GM12801 (cell line): Measurements from ENCODE around the gene OR1D5.

Experiments
- TF ChIP-seq, protein P1 (sequence below): IDR thresholded peaks from one replicate; pipeline ENCODE4 v1.5.1; 2011; ENCODE audit warnings: control low read depth; ENCODE audit not compliant: insufficient read length; ENCODE audit errors: extremely low read depth

OR1D5 gene

DNA sequence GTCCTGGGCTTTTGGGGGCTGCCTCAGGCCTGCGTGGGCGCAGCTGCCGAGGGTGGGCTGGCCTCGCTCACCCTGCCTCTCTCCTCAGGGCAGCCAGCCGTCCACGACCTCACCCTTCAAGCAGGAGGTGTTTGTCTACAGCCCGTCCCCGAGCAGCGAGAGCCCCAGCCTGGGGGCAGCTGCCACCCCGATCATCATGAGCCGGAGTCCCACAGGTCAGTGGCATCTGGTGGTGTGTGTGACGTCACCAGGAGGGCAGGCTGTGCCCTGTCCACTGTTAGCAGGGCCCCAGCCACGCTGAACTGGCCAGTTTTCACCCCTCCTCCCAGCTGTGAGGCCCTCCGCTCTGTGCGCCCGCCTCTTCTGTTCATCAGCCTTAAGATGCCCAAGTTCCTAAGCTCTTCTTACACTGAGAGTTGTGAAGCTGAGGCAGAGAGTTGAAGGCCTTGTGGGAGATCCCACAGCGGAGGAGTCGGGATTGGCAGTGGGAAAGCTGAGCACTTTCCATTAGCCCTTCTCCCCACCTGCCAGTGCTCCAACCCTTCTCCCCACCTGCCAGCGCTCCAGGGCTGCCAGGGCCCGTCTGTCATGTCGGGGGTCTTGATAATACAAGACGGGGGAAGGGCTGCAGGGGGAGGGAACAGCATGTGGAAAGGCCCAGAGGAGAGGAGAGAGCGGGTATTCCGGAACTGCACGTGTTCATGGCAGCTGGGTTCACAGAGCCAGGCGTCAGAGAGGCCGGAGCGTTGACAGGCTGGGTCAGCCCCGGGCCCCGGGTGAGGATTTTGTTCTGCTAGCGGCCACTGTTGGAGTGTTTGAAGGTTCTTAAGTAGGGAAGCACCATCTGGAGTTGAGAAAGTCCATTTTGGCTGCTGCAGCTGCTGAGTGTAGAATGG, 36.3 kb downstream of the OR1D5 start:
- TF ChIP-seq, protein P1, sequence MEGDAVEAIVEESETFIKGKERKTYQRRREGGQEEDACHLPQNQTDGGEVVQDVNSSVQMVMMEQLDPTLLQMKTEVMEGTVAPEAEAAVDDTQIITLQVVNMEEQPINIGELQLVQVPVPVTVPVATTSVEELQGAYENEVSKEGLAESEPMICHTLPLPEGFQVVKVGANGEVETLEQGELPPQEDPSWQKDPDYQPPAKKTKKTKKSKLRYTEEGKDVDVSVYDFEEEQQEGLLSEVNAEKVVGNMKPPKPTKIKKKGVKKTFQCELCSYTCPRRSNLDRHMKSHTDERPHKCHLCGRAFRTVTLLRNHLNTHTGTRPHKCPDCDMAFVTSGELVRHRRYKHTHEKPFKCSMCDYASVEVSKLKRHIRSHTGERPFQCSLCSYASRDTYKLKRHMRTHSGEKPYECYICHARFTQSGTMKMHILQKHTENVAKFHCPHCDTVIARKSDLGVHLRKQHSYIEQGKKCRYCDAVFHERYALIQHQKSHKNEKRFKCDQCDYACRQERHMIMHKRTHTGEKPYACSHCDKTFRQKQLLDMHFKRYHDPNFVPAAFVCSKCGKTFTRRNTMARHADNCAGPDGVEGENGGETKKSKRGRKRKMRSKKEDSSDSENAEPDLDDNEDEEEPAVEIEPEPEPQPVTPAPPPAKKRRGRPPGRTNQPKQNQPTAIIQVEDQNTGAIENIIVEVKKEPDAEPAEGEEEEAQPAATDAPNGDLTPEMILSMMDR: no peak

DNA sequence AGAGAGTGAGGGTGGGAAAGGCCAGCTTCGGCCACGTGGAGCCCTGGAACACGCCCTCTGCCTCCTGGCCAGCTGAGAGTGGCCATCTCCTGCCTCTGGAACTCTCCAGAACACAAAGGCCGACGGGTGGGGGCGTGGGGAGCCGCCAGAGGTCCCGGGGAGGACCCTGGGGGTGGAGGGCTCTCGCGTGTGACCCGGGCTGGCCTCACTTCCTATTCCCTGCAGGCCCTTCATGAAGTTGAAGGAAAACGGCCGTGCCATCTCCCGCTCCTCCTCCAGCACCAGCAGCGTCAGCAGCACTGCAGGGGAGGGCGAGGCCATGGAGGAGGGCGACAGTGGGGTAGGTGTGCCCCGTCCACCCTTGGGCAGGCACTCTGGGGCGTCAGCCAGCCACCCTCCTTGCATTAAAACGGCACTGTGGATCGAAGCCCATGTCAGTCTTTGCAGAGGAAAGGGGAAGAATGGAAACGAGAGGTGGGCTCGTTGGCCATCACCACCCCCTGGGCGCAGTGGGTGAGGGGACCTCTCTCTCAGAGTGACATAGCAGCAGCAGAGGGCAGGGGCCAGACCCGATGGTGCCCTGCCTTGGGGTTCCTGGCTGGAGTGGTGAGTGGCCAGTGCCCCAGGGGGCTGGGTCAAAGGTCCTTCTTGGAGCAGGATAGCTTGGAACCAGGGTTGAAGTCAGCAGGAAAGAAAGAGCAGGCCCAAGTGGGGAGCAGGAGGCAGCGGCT, 37.1 kb downstream of the OR1D5 start:
- TF ChIP-seq, protein P1: no peak

DNA sequence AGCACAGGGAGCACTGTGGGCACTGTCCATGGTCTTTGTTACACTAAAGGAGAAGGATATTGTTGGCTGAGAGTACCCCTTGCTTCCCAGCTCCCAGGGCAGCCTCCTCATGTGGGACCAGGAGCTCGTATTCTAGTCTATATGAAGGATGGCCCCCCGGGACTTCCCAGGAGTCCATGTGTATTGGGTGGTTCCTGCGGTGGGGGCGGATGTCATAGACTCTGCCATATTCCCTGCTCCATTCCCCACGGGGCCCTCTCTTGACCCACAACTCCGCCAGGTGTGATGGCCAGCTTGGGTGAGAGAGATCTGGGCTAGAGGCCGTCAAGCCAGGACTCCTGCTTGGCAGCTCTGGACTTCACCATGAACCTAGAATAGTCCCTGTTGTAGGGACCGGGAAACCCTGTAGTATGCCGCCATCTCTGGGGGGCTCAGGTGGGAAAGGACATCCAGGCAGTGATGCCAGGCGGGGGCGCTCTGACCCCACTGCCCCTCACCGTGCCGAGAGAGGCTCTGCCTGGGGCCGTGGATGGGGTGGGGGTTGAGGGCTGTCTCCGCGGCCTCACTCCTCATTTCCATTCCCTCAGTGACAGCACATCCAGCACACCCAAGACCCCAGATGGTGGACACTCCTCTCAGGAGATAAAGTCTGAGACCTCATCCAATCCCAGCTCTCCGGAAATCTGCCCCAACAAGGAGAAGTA, 37.8 kb downstream of the OR1D5 start:
- TF ChIP-seq, protein P1: no peak

- TF ChIP-seq, protein P1: no peak
Observed at GRCh38 chr17:3024346-3024745, 39.1 kb downstream of the OR1D5 start.

- TF ChIP-seq, protein P1: no peak
Observed at GRCh38 chr17:3022197-3022596, 41.2 kb downstream of the OR1D5 start.

DNA sequence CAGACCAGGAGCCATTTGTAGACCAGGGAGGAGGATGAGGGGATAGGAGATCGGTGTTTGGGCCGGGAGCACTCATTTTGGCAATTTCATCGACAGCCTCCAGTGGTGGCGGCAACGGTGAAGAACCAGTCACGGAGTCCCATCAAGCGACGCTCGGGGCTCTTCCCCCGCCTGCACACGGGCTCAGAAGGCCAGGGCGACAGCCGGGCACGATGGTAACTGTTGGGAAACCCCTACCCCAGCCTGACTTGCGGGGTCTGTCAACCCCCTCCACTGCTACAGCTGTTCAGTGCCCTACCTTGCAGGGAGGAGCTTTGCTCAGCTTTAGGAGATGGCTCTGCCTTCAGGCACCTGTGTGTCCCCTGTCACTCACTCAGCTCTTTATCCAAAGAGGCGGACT, 43.0 kb downstream of the OR1D5 start:
- TF ChIP-seq, protein P1: no peak

DNA sequence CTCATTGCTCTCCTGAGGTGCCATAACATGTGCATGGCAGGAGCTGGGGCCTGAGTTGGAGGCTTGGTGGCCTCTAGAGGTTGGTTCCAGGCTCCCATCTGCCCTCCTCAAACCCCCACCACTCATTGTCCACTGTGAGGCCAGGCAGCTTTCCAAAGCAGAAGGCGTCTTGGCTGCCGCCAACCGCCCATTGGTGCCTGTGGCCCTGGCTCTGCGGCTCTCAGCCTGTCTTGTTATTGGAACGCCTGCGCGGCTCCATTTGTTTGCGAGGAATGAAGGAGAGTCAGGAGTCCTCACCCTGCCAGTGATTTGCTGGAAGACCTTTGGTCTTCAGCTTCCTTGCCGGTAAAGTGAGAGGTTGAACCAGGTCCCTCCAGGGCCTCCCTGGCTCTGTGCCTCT, 43.6 kb downstream of the OR1D5 start:
- TF ChIP-seq, protein P1: no peak
